Stimulated activated CD8-positive, alpha-beta memory T cell treated with anti-CD3 and anti-CD28 coated beads, Interleukin-12 subunit alpha, Interleukin-12 subunit beta, amount 100 ng/mL, for 24 hours (primary cell): ENCODE results near the gene ACTL8.

ENCODE experiments used
- DNase-seq: peaks from one replicate; pipeline ENCODE4 v3.0.0-alpha.2; 2020; ENCODE audit errors: extremely low read depth

The ACTL8 gene

GRCh38 chr1:17845583-17845982 is 90.5 kb downstream of the ACTL8 start:
- no peak for DNase-seq

DNA sequence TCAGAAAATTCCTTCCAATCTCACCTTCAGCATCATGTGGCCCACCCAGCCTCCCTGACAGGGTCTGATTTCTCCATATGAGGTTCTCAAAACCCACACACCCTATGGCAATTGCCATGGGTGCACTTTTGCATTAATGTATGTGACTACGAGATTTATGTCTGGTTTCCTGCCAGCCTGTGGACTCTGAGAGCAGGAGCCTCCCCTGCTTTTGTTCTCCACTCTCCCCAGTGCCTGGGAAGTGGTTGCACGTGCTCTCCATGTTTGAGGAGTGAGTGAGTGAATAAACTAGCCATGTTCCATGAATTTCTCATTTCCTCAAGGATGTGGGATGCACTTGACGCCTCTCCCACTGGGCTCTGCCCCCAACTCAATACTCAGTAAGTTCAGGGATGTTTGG is 91.2 kb downstream of the ACTL8 start:
- DNase-seq, result no peak

- DNase-seq, result no peak
Measured at GRCh38 chr1:17847111-17847510, 92.0 kb downstream of the ACTL8 start.

DNA sequence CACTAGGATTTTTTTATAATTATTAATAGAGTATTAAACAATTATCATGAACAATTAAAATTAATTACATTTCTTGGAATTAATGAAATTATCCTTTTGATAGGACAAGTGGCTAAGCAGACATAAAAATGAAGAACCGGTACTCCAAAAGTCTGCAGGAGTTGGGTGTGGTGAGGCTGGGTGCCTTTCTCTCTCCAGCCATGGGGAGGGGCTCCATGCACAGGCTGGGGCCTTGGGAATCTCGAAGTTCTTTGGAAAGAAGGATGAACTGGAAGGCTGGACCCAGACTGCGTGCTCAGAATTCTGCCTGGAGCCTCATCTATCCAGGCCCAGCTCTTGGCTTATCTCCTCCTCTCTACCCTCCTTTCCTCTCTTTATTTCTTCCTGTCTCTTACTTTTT is 94.1 kb downstream of the ACTL8 start:
- DNase-seq, result no peak

GRCh38 chr1:17851056-17851455 is 95.9 kb downstream of the ACTL8 start:
- DNase-seq, result no peak

DNA sequence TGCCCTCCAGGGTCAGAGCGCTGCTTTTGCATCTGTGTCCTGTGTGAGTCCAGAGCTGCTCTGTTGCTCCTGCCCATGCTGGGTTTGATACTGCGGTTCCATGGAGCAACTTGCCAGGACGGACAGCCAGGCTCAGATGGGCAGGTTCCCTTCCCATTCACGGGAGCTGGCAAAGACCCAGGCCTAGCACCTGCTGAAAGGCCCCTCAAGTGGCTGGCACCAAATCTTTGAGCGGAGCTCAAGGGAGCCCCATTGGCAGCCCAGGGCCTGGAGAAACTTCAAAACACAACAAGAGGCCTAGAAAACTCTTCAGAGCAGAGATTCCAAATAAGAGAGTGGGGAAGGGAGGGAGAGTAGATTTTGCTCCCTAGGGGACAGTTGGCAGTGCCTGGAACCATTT is 97.2 kb downstream of the ACTL8 start:
- no peak for DNase-seq

- DNase-seq, result no peak
Measured at GRCh38 chr1:17853241-17853935, 98.3 kb downstream of the ACTL8 start.

GRCh38 chr1:17856496-17857108 is 101.5 kb downstream of the ACTL8 start:
- no peak for DNase-seq

- no peak for DNase-seq
Measured at GRCh38 chr1:17857109-17857499, 102.0 kb downstream of the ACTL8 start.

DNA sequence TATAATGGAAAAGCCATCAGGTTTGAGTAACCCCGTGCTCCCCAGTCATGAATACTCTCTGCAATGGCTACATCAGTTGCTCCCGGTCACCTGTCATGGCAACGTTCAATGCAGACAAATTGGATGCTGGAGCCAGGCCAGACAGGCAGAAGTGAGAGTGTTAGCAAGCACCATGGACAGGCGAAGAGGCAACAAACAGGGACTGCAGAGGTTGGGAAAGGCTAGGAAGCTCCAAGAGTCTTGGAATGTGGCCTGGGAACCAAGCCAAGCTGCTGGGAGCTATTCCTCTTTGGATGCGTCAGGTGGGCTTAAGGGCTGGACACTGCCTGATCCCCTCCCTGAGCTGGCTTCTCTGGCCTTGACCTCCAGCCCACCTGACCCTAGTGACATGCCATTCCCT is 102.9 kb downstream of the ACTL8 start:
- DNase-seq, result no peak

DNA sequence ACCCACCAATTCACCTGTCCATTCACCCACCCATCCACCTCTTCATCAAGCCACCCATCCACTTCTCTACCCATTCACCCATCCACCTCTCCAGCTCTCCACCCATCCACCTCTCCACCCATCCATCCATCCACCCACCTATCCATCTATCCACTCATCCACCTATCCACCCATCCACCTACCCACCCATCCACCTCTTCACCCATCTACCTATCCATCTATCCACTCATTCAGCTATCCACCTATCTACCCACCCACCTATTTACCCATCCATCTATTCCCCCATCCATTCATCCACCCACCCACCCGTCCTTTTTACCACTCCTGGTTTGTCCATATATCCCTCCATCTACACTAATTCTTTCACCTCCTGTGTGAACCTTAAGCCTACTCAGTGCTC is 105.7 kb downstream of the ACTL8 start:
- no peak for DNase-seq

- no peak for DNase-seq
Measured at GRCh38 chr1:17861685-17862084, 106.6 kb downstream of the ACTL8 start.

DNA sequence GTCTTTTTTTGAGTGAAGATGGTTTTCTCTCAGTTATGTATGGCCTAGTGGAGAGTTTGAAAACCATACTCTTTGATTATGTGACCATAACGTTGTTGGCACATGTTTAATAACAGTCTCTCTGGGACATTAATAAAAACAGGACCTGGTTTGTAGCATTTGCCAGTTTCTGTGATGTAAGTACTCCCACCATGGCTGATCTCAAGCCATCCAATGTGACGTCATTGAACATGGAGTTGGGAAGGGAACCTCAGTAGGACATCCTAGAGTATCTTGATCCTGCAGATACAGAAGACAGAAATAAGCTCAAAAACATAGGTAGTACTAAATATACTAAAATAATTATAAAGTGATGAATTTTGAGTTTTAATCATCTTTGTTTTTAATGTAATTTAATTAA is 107.0 kb downstream of the ACTL8 start:
- DNase-seq, result no peak

GRCh38 chr1:17865912-17866739 is 111.0 kb downstream of the ACTL8 start:
- DNase-seq, result no peak

- DNase-seq, result no peak
Measured at GRCh38 chr1:17866740-17867029, 111.6 kb downstream of the ACTL8 start.

DNA sequence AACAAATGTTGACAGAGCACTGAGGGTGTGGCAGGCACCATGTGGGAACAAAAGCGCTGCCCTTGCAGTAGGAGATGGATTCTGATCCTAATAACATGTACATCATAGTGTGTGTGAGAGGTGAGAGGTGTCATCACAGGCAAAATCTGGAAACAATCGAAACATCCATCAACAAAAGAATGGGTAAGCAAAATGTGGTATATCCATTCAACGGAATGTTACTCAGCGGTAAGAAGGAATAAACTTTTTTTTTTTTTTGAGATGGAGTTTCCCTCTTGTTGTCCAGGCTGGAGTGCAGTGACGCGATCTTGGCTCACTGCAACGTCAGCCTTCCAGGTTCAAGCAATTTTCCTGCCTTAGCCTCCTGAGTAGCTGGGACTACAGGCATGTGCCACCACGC is 112.3 kb downstream of the ACTL8 start:
- DNase-seq, result no peak

GRCh38 chr1:17869815-17870214 is 114.7 kb downstream of the ACTL8 start:
- DNase-seq, result no peak

DNA sequence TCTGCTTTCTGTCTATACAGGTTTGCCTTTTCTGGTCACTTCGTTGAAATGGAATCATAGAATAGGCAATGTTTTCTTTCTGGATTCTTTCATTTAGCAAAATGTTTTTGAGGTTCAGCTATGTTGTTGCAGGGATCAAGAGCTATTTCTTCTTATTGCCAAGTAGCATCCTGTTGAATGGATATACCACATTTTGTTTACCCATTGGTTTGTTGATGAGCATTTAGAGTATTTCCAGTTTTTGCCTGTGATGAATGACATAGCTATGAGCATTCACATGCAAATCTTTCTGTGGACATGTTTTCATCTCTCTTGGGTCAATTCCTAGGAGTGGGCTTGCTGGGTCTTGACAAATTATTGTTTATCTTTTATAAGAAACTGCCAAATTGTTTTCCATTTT is 115.5 kb downstream of the ACTL8 start:
- DNase-seq, result no peak

- no peak for DNase-seq
Measured at GRCh38 chr1:17873007-17873675, 118.0 kb downstream of the ACTL8 start.

DNA sequence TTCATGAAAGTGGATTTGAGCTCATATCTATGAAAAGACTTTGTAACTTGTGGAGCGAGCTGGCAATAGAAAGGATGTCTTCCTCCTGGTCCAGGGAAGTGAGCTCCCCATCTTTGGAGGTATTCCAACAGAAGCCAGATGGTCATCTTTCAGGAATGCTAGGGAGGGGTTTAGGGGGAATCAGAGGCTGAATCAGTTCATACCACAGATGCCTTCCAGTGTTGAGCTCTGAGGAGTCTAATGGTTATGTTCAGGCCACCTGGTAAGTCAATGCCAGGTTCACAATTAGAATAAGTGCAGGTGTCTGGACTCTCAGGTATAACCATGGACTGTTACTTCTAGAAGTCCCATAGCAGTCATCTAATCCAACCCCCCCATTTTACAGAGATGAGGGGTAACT is 119.1 kb downstream of the ACTL8 start:
- DNase-seq, result no peak

- DNase-seq, result no peak
Measured at GRCh38 chr1:17874710-17875109, 119.6 kb downstream of the ACTL8 start.

GRCh38 chr1:17875171-17875881 is 120.2 kb downstream of the ACTL8 start:
- no peak for DNase-seq
